HepG2 (cell line): ENCODE data around the gene RASL10B. TPM values are rescaled to one million over a fixed set of nuclear protein-coding genes. Genes with fewer than 3 reads are reported as not detected.

Source experiments
- ESRRA ChIP-seq: sonication (generic); formaldehyde crosslinking; IDR thresholded peaks from 2 replicates; pipeline ENCODE4 v1.5.1; 2020; ENCODE audit warnings: mild to moderate bottlenecking, low read depth, missing genetic modification reagents
- FOXO1 ChIP-seq: sonication (generic); formaldehyde crosslinking; IDR thresholded peaks from 2 replicates; pipeline ENCODE4 v1.4.0; 2020; ENCODE audit warnings: missing genetic modification reagents
- FOXO4 ChIP-seq: sonication (generic); formaldehyde crosslinking; conservative IDR thresholded peaks from 2 replicates; pipeline ENCODE4 v1.8.1; 2023; ENCODE audit warnings: missing genetic modification reagents
- MYC ChIP-seq: sonication (generic); formaldehyde crosslinking; IDR thresholded peaks from 2 replicates; pipeline ENCODE4 v1.9.0; 2021; ENCODE audit warnings: missing genetic modification reagents, borderline replicate concordance
- POLR2AphosphoS5 ChIP-seq: IDR thresholded peaks from 2 replicates; pipeline ENCODE4 v1.6.1; 2012; ENCODE audit warnings: low read depth, low read length
- RBFOX2 ChIP-seq: fragments of 200-400 bp; formaldehyde crosslinking; IDR thresholded peaks from 2 replicates; pipeline ENCODE4 v1.6.1; 2017; ENCODE audit warnings: low read depth, mild to moderate bottlenecking, low read length
- RXRB ChIP-seq: IDR thresholded peaks from 2 replicates; pipeline ENCODE4 v1.6.1; 2016; ENCODE audit warnings: borderline replicate concordance, missing genetic modification reagents, missing compliant biosample characterization
- SNAI1 ChIP-seq: sonication (generic); formaldehyde crosslinking; IDR thresholded peaks from 2 replicates; pipeline ENCODE4 v1.5.0; 2020; ENCODE audit warnings: mild to moderate bottlenecking, missing genetic modification reagents, borderline replicate concordance
- ZFP82 ChIP-seq: sonication (generic); formaldehyde crosslinking; IDR thresholded peaks from 2 replicates; pipeline ENCODE4 v1.5.1; 2020; ENCODE audit warnings: mild to moderate bottlenecking, missing genetic modification reagents, borderline replicate concordance
- ZMAT3 ChIP-seq: sonication (generic); formaldehyde crosslinking; conservative IDR thresholded peaks from 2 replicates; pipeline ENCODE4 v1.7.0; 2021; ENCODE audit warnings: missing genetic modification reagents
- ZNF121 ChIP-seq: sonication (generic); formaldehyde crosslinking; IDR thresholded peaks from 2 replicates; pipeline ENCODE4 v1.5.0; 2020; ENCODE audit warnings: mild to moderate bottlenecking, missing genetic modification reagents
- ZNF143 ChIP-seq: sonication (generic); formaldehyde crosslinking; IDR thresholded peaks from 2 replicates; pipeline ENCODE4 v1.4.0; 2020; ENCODE audit warnings: missing genetic modification reagents
- ZNF318 ChIP-seq: sonication (generic); formaldehyde crosslinking; IDR thresholded peaks from 2 replicates; pipeline ENCODE4 v1.4.0; 2020; ENCODE audit warnings: mild to moderate bottlenecking, missing genetic modification reagents
- ZNF616 ChIP-seq: sonication (generic); formaldehyde crosslinking; IDR thresholded peaks from 2 replicates; pipeline ENCODE4 v1.5.0; 2020; ENCODE audit warnings: low read depth, mild to moderate bottlenecking, missing genetic modification reagents
- ZNF749 ChIP-seq: sonication (generic); formaldehyde crosslinking; IDR thresholded peaks from 2 replicates; pipeline ENCODE4 v1.8.0; 2022; ENCODE audit warnings: mild to moderate bottlenecking, missing genetic modification reagents, moderate library complexity, borderline replicate concordance
- ZNF788 ChIP-seq: sonication (generic); formaldehyde crosslinking; IDR thresholded peaks from 2 replicates; pipeline ENCODE4 v1.5.0; 2020; ENCODE audit warnings: mild to moderate bottlenecking, missing genetic modification reagents, borderline replicate concordance
- polyA plus RNA-seq, 8 experiments: library from polyadenylated mRNA; depleted of rRNA in 3 of 8; stranded (reverse) in 7 of 8; unstranded in 1 of 8; fragments of >200 nt; fragmentation: Illumina TruSeq in 4 of 8; extraction: Trizol in 4 of 8; gene quantifications; 2 replicates each; pipeline versions ENCODE4 v1.2.1 to v1.2.3, GENCODE V29; 2011 to 2016; ENCODE audit warnings: low read depth in 4 of 8, missing spikeins in 1 of 8, mixed read lengths in 1 of 8; ENCODE audit not compliant: insufficient read depth in 1 of 8
- total RNA-seq, 5 experiments: library from RNA; depleted of rRNA; stranded (reverse); fragments of >200 nt; fragmentation: Illumina TruSeq; extraction: Trizol; gene quantifications; 2 replicates each; pipeline ENCODE4 v1.2.3, GENCODE V29; 2016; ENCODE audit warnings: low read depth in 1 of 5
- TF ChIP-seq, protein P1 (sequence below): sonication (generic); formaldehyde crosslinking; IDR thresholded peaks from 2 replicates; pipeline ENCODE4 v1.4.0; 2020; ENCODE audit warnings: mild to moderate bottlenecking, missing genetic modification reagents

The RASL10B gene
- total and polyA plus RNA-seq, 2 of the 13 experiments (the other 11 are each of a cell fraction or from before 2014, with no cell fraction given) = 8.8 to 11.0 TPM

DNA sequence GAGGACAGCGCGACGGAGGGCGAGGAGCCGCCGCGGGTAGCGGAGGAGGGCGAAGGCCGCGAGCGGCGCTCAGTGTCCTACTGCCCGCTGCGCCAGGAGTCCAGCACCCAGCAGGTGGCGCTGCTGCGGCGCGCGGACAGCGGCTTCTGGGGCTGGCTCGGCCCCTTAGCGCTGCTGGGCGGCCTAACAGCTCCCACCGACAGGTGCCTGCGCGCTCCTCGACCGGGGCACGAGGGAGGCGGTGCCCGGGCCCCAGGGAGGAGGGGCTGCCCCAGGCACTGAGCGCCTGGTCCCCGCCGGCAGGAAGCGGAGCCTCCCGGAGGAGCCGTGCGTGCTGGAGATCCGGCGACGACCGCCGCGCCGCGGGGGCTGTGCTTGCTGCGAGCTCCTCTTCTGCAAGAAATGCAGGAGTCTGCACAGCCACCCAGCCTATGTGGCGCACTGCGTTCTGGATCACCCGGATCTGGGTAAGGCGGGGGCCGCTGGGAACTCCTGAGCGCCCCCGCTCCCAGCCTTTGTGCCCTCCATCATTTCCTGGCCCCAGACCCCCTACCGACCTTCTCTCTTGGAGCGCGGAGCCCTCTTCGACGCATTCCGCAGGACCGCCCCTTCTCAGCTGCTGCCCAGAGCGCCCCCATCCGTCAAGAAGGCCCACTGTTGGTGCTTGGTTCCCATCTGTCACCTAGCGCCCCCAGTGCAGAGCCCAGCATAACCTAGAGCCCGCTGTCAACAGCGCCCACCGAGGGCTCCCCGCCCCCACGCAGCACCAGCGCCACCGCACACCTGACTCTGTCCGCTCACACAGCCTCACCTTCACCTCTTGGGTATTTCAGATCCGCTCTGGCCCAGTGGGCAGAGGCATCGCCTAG, 32.9 kb downstream of the RASL10B start (continued):
- TF ChIP-seq ZNF318 (CRISPR knock-in tag) (0 out of 2 replicates have a peak, but pooled peaks have one; percentile 72), ZMAT3 (CRISPR knock-in tag) (peak; percentile 80), MYC (peak; percentile 87; the same call in 1 of the 2 replicates), ZFP82 (CRISPR knock-in tag) (0 out of 2 replicates have a peak, but pooled peaks have one; percentile 80), ESRRA (CRISPR knock-in tag) (peak; percentile 63; the same call in 1 of the 2 replicates), ZNF121 (CRISPR knock-in tag) (peak; percentile 28; the same call in 1 of the 2 replicates), POLR2AphosphoS5 (no peak), ZNF143 (CRISPR knock-in tag) (no peak), ZNF616 (peak; percentile 72; the same call in 1 of the 2 replicates), ZNF788 (CRISPR knock-in tag) (peak; percentile 83; the same call in 1 of the 2 replicates), RBFOX2 (peak; percentile 45; the same call in 1 of the 2 replicates), RXRB (peak; percentile 36; the same call in 1 of the 2 replicates), SNAI1 (0 out of 2 replicates have a peak, but pooled peaks have one; percentile 76), FOXO4 (0 out of 2 replicates have a peak, but pooled peaks have one; percentile 88), FOXO1 (CRISPR knock-in tag) (0 out of 2 replicates have a peak, but pooled peaks have one; percentile 21), ZNF749 (CRISPR knock-in tag) (peak; percentile 88)
- TF ChIP-seq, protein P1, sequence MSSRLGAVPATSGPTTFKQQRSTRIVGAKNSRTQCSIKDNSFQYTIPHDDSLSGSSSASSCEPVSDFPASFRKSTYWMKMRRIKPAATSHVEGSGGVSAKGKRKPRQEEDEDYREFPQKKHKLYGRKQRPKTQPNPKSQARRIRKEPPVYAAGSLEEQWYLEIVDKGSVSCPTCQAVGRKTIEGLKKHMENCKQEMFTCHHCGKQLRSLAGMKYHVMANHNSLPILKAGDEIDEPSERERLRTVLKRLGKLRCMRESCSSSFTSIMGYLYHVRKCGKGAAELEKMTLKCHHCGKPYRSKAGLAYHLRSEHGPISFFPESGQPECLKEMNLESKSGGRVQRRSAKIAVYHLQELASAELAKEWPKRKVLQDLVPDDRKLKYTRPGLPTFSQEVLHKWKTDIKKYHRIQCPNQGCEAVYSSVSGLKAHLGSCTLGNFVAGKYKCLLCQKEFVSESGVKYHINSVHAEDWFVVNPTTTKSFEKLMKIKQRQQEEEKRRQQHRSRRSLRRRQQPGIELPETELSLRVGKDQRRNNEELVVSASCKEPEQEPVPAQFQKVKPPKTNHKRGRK (CRISPR knock-in tag) = no peak
